Keratinocyte (primary cell): ENCODE results near the gene SUGCT. TPM values are rescaled to one million over a fixed set of nuclear protein-coding genes. Genes with fewer than 3 reads are reported as not detected.

Source experiments
- DNase-seq: peaks from one replicate; pipeline ENCODE4 v3.0.0-alpha.2; 2011; ENCODE audit warnings: low read depth, missing footprints, low spot score
- FAIRE-seq: peaks from 2 replicates; lab custom pipeline; 2011; peaks lifted over from hg19 to GRCh38; lab: Jason Lieb, UNC
- H2AFZ ChIP-seq: 2 replicates; pipeline ENCODE4 v1.6.0; 2012; ENCODE audit warnings: low read length, control low read depth, inconsistent platforms; ENCODE audit not compliant: control insufficient read depth
- H3K27ac ChIP-seq: 2 replicates; pipeline ENCODE4 v1.5.1; 2011; ENCODE audit warnings: low read length; ENCODE audit not compliant: control insufficient read depth, insufficient read depth
- H3K27me3 ChIP-seq: 3 replicates; pipeline ENCODE4 v1.6.0; 2011; ENCODE audit warnings: low read length; ENCODE audit not compliant: control insufficient read depth, insufficient read depth; ENCODE audit errors: extremely low read depth
- H3K36me3 ChIP-seq, 2 experiments: 2 replicates in 1 of 2; 3 replicates in 1 of 2; pipeline ENCODE4 v1.5.1; 2011; ENCODE audit warnings: low read length in 2 of 2, mild to moderate bottlenecking in 1 of 2; ENCODE audit not compliant: control insufficient read depth in 2 of 2, insufficient read depth in 2 of 2; ENCODE audit errors: extremely low read depth in 1 of 2
- H3K4me1 ChIP-seq: 3 replicates; pipeline ENCODE4 v1.5.1; 2011; ENCODE audit warnings: low read length; ENCODE audit not compliant: control insufficient read depth, insufficient read depth; ENCODE audit errors: extremely low read depth
- H3K4me2 ChIP-seq: 3 replicates; pipeline ENCODE4 v1.6.0; 2011; ENCODE audit warnings: low read depth, low read length; ENCODE audit not compliant: control insufficient read depth, insufficient read depth; ENCODE audit errors: extremely low read depth
- H3K4me3 ChIP-seq, 3 experiments: fragments of 200-600 bp in 1 of 3; sonication (generic) in 1 of 3; 2 replicates in 2 of 3; 3 replicates in 1 of 3; pipeline ENCODE4 v1.5.1; 2011 to 2016; ENCODE audit warnings: low read length in 3 of 3, mild to moderate bottlenecking in 3 of 3, control low read depth in 2 of 3, inconsistent platforms in 1 of 3, low read depth in 1 of 3, mixed read lengths in 1 of 3, mixed run types in 1 of 3, moderate library complexity in 1 of 3; ENCODE audit not compliant: control insufficient read depth in 2 of 3, insufficient read depth in 2 of 3; ENCODE audit errors: extremely low read depth in 1 of 3
- H3K79me2 ChIP-seq: 2 replicates; pipeline ENCODE4 v1.6.0; 2012; ENCODE audit warnings: low read length; ENCODE audit not compliant: control insufficient read depth, insufficient read depth
- H3K9ac ChIP-seq: 3 replicates; pipeline ENCODE4 v1.6.0; 2011; ENCODE audit warnings: low read length; ENCODE audit not compliant: control insufficient read depth, insufficient read depth; ENCODE audit errors: extremely low read depth
- H3K9me1 ChIP-seq: 3 replicates; pipeline ENCODE4 v1.6.0; 2011; ENCODE audit warnings: low read length; ENCODE audit not compliant: control insufficient read depth, insufficient read depth; ENCODE audit errors: extremely low read depth
- H3K9me3 ChIP-seq: 2 replicates; pipeline ENCODE4 v1.5.1; 2012; ENCODE audit warnings: low read depth, low read length; ENCODE audit not compliant: control insufficient read depth
- H4K20me1 ChIP-seq: 3 replicates; pipeline ENCODE4 v1.6.0; 2011; ENCODE audit warnings: low read length; ENCODE audit not compliant: control insufficient read depth, insufficient read depth; ENCODE audit errors: extremely low read depth
- CTCF ChIP-seq, 3 experiments: IDR thresholded peaks in 1 of 3; conservative IDR thresholded peaks in 1 of 3; optimal IDR thresholded peaks in 1 of 3; 2 replicates in 2 of 3; 3 replicates in 1 of 3; pipeline versions ENCODE3 to v1.5.1; 2011; ENCODE audit warnings: low read length in 3 of 3, mild to moderate bottlenecking in 3 of 3, moderate library complexity in 2 of 3, control low read depth in 1 of 3, inconsistent platforms in 1 of 3; ENCODE audit not compliant: insufficient read depth in 2 of 3; ENCODE audit errors: extremely low read depth in 1 of 3
- EZH2 ChIP-seq: IDR thresholded peaks from one replicate; pipeline ENCODE4 v1.6.1; 2012; ENCODE audit warnings: inconsistent platforms, mild to moderate bottlenecking, low read length, moderate library complexity
- dilution Hi-C: fragments of 300-500 bp; cut with MboI; formaldehyde crosslinking; loops from one replicate; pipeline ENCODE4 v1.7.0; 2020; ENCODE audit warnings: low sequenced_read_pairs; ENCODE audit not compliant: extremely low pct_ligation_motif_present
- polyA plus RNA-seq, 5 experiments: library from polyadenylated mRNA; depleted of rRNA in 3 of 5; stranded (reverse) in 3 of 5; stranded (forward) in 1 of 5; unstranded in 1 of 5; fragments of >200 nt; gene quantifications; 1 replicate in 1 of 5; 2 replicates in 3 of 5; 3 replicates in 1 of 5; pipeline versions ENCODE4 v1.2.1 to v1.2.3, GENCODE V29; 2011 to 2012; ENCODE audit warnings: missing spikeins in 2 of 5, low read depth in 1 of 5, low replicate concordance in 1 of 5

SUGCT gene
- polyA plus RNA-seq, 1 donor (not counting 4 experiments of a cell fraction or from before 2014, with no cell fraction given), result 134 TPM

GRCh38 chr7:40471891-40472290 is 337.1 kb downstream of the SUGCT start:
- H3K79me2 ChIP-seq, result no peaks in the 10 kb centered on the region
- no peaks in the 10 kb centered on the region for H3K9me1 ChIP-seq
- no peak overlapping the region for H3K4me2 ChIP-seq
- dilution Hi-C loops, result no loop called here
- H3K4me1 ChIP-seq, result no peaks in the 10 kb centered on the region
- TF ChIP-seq EZH2 (no peak), CTCF (optimal IDR thresholded peaks at IDR 0.05 in 1 of 3, IDR thresholded peaks at IDR 0.05 in 1 of 3, conservative IDR thresholded peaks at IDR 0.05 in 1 of 3; ENCODE audit: extremely low read depth in 1 of 3, insufficient read depth in 2 of 3, low read length in 3 of 3) (no peak)
- H3K4me3 ChIP-seq, result no peak overlapping the region
- DNase-seq, result no peak
- no peaks in the 10 kb centered on the region for H3K36me3 ChIP-seq
- FAIRE-seq, result no peak
- no peak overlapping the region for H3K9ac ChIP-seq
- no peak overlapping the region for H2AFZ ChIP-seq
- no peaks in the 10 kb centered on the region for H3K9me3 ChIP-seq
- no peaks in the 10 kb centered on the region for H3K27me3 ChIP-seq
- no peaks in the 10 kb centered on the region for H4K20me1 ChIP-seq
- no peak overlapping the region for H3K27ac ChIP-seq

GRCh38 chr7:40474790-40475680 is 340.2 kb downstream of the SUGCT start:
- FAIRE-seq, result no peak

More at GRCh38 chr7:40474790-40475680, 340.2 kb downstream of the SUGCT start:
- H3K9me1 ChIP-seq, result no peaks in the 10 kb centered on the region
- no peaks in the 10 kb centered on the region for H3K79me2 ChIP-seq
- no peak for DNase-seq
- H3K9ac ChIP-seq, result no peak overlapping the region
- no peak overlapping the region for H3K27ac ChIP-seq
- no peaks in the 10 kb centered on the region for H3K9me3 ChIP-seq
- H4K20me1 ChIP-seq, result no peaks in the 10 kb centered on the region
- no peaks in the 10 kb centered on the region for H3K27me3 ChIP-seq
- H3K4me1 ChIP-seq, result no peaks in the 10 kb centered on the region
- no peak overlapping the region for H2AFZ ChIP-seq
- H3K36me3 ChIP-seq, result no peaks in the 10 kb centered on the region
- H3K4me3 ChIP-seq, result no peak overlapping the region
- TF ChIP-seq CTCF (optimal IDR thresholded peaks at IDR 0.05 in 1 of 3, IDR thresholded peaks at IDR 0.05 in 1 of 3, conservative IDR thresholded peaks at IDR 0.05 in 1 of 3; ENCODE audit: extremely low read depth in 1 of 3, insufficient read depth in 2 of 3, low read length in 3 of 3) (no peak), EZH2 (no peak)
- dilution Hi-C loops, result no loop called here
- no peak overlapping the region for H3K4me2 ChIP-seq
